HG02642 (cell line): ENCODE results near the gene EMC8.

Experiments used
- ATAC-seq: cut with Tn5 transposase; IDR thresholded peaks from one replicate; pipeline ENCODE4 v1.9.1; 2021; ENCODE audit warnings: mild to moderate bottlenecking; ENCODE audit not compliant: unreplicated experiment, poor library complexity

Gene EMC8

GRCh38 chr16:85793662-85794298, 5.6 kb downstream of the EMC8 start:
- no peak for ATAC-seq

GRCh38 chr16:85789773-85790172, 9.6 kb downstream of the EMC8 start:
- no peak for ATAC-seq

GRCh38 chr16:85788819-85789218, 10.5 kb downstream of the EMC8 start:
- ATAC-seq, result no peak

GRCh38 chr16:85785927-85786326, 13.4 kb downstream of the EMC8 start:
- ATAC-seq, result no peak

- ATAC-seq, result no peak
Observed at GRCh38 chr16:85784813-85785212, 14.5 kb downstream of the EMC8 start.

GRCh38 chr16:85783441-85783840, 15.9 kb downstream of the EMC8 start:
- ATAC-seq, result no peak

- ATAC-seq, result no peak
Observed at GRCh38 chr16:85782451-85782850, 16.9 kb downstream of the EMC8 start.

- ATAC-seq, result no peak
Observed at GRCh38 chr16:85781695-85782370, 17.5 kb downstream of the EMC8 start.

- no peak for ATAC-seq
Observed at GRCh38 chr16:85781156-85781555, 18.2 kb downstream of the EMC8 start.

- ATAC-seq, result no peak
Observed at GRCh38 chr16:85780281-85780680, 19.1 kb downstream of the EMC8 start.

GRCh38 chr16:85778873-85779272, 20.5 kb downstream of the EMC8 start:
- ATAC-seq, result no peak

- ATAC-seq, result no peak
Observed at GRCh38 chr16:85777583-85778310, 21.6 kb downstream of the EMC8 start.

GRCh38 chr16:85774811-85775210, 24.5 kb downstream of the EMC8 start:
- no peak for ATAC-seq

- no peak for ATAC-seq
Observed at GRCh38 chr16:85774136-85774535, 25.2 kb downstream of the EMC8 start.

GRCh38 chr16:85773044-85773443, 26.3 kb downstream of the EMC8 start:
- ATAC-seq, result no peak

- no peak for ATAC-seq
Observed at GRCh38 chr16:85770741-85771140, 28.6 kb downstream of the EMC8 start.

- no peak for ATAC-seq
Observed at GRCh38 chr16:85768199-85768598, 31.1 kb downstream of the EMC8 start.

GRCh38 chr16:85767531-85767930, 31.8 kb downstream of the EMC8 start:
- ATAC-seq, result no peak

- no peak for ATAC-seq
Observed at GRCh38 chr16:85765767-85766166, 33.6 kb downstream of the EMC8 start.

GRCh38 chr16:85765211-85765610, 34.1 kb downstream of the EMC8 start:
- ATAC-seq, result no peak

- ATAC-seq, result no peak
Observed at GRCh38 chr16:85763616-85764015, 35.7 kb downstream of the EMC8 start.

- no peak for ATAC-seq
Observed at GRCh38 chr16:85762970-85763369, 36.4 kb downstream of the EMC8 start.
